ENCODE results near the gene KCNAB1. TPM values are rescaled to one million over a fixed set of nuclear protein-coding genes. Genes with fewer than 3 reads are reported as not detected.

The KCNAB1 gene
- total RNA-seq, 1 experiment from 2014 or later: not detected

DNA sequence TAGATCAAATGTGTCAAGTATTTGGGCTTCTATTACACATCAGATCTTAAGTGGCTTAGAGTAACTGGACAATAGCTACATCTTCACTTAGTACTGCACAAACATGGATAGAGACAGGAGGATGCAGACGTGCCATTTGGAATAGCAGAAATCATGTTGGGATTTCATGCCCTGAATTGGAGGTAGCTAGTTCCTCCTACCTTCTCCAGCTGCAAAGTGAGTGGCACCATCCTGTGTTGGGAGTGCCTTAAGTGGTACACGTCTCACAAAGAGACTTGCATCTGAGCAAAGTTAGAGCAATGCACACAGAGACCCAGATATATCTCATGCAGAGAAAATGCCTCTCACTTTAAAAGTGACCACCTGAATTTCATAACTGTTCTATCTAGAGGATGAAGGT lies 298.1 kb downstream of the KCNAB1 start:
- BruUV-seq (replicated peaks): no TSS peak
- ChIA-PET POLR2A (ENCODE audit: low non-redundant PET) (no interaction called here), CTCF (no interaction called here)
- DNase-seq (ENCODE audit: low spot score): no peak
- Histone ChIP-seq H3K27me3 (replicated peaks; ENCODE audit: insufficient read depth, low read depth, low read length, poor library complexity) (no peaks in the 10 kb centered on the region), H3K9me3 (ENCODE audit: low read depth, low read length, poor library complexity, severe bottlenecking) (no peaks in the 10 kb centered on the region), H3K27ac (ENCODE audit: low read depth, low read length, poor library complexity, severe bottlenecking) (no peak overlapping the region), H3K4me3 (ENCODE audit: low read depth, low read length, poor library complexity, severe bottlenecking) (no peak overlapping the region), H3K36me3 (ENCODE audit: insufficient read depth, low read length, poor library complexity, severe bottlenecking) (no peaks in the 10 kb centered on the region), H3K4me1 (ENCODE audit: insufficient read depth, low read length, poor library complexity, severe bottlenecking) (no peaks in the 10 kb centered on the region)
- intact Hi-C loops (cut with micrococcal nuclease; ENCODE audit: unreplicated experiment): no loop called here
- TF ChIP-seq EZH2 (IDR thresholded peaks at IDR 0.05; ENCODE audit: borderline replicate concordance, low read depth, low read length, poor library complexity, severe bottlenecking) (no peak), CTCF (conservative IDR thresholded peaks at IDR 0.05; ENCODE audit: low read depth, low read length) (no peak)

- ChIA-PET CTCF (no interaction called here), POLR2A (ENCODE audit: low non-redundant PET) (no interaction called here)
- H3K27me3 ChIP-seq (replicated peaks; ENCODE audit: insufficient read depth, low read depth, low read length, poor library complexity): no peaks in the 10 kb centered on the region
- no peak overlapping the region for H3K27ac ChIP-seq (ENCODE audit: low read depth, low read length, poor library complexity, severe bottlenecking)
- H3K9me3 ChIP-seq (ENCODE audit: low read depth, low read length, poor library complexity, severe bottlenecking): no peaks in the 10 kb centered on the region
- no peak overlapping the region for H3K4me3 ChIP-seq (ENCODE audit: low read depth, low read length, poor library complexity, severe bottlenecking)
- intact Hi-C loops (cut with micrococcal nuclease; ENCODE audit: unreplicated experiment): no loop called here
- no peaks in the 10 kb centered on the region for H3K4me1 ChIP-seq (ENCODE audit: insufficient read depth, low read length, poor library complexity, severe bottlenecking)
- no peak for TF ChIP-seq CTCF (conservative IDR thresholded peaks at IDR 0.05; ENCODE audit: low read depth, low read length)
- TF ChIP-seq EZH2 (IDR thresholded peaks at IDR 0.05; ENCODE audit: borderline replicate concordance, low read depth, low read length, poor library complexity, severe bottlenecking): no peak
- no TSS peak for BruUV-seq (replicated peaks)
- DNase-seq (ENCODE audit: low spot score): no peak
- H3K36me3 ChIP-seq (ENCODE audit: insufficient read depth, low read length, poor library complexity, severe bottlenecking): no peaks in the 10 kb centered on the region
These were observed 301.2 kb downstream of the KCNAB1 start for GRCh38 chr3:156421534-156421933.

DNA sequence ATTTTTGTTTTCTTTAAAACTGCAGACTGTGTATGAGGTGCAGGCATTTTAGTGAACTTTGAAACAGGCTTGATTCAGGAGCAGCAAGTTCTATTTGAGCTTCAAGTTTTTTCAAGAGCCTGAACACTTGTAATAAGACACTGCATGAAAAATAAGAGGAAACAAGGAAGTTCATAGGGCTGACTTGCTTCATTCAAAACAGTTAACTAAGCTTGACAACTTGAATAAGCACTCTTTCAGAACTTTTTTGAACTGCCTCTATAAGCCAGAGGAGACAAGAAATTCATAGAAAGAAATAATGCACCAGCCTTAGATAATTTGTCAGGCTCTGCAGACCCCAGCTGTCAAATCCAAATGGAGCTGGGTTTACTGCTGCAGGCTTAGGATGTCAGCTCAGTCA lies 304.4 kb downstream of the KCNAB1 start:
- ChIA-PET CTCF (no interaction called here), POLR2A (ENCODE audit: low non-redundant PET) (interaction anchor here (0.5 kb wide), 1 partner anchor 181 kb away, joined by 3 read pairs; no protein-coding TSS in a partner anchor)
- Histone ChIP-seq H3K4me3 (ENCODE audit: low read depth, low read length, poor library complexity, severe bottlenecking) (no peak overlapping the region), H3K9me3 (ENCODE audit: low read depth, low read length, poor library complexity, severe bottlenecking) (no peaks in the 10 kb centered on the region), H3K27ac (ENCODE audit: low read depth, low read length, poor library complexity, severe bottlenecking) (no peak overlapping the region), H3K27me3 (replicated peaks; ENCODE audit: insufficient read depth, low read depth, low read length, poor library complexity) (no peaks in the 10 kb centered on the region), H3K36me3 (ENCODE audit: insufficient read depth, low read length, poor library complexity, severe bottlenecking) (no peaks in the 10 kb centered on the region), H3K4me1 (ENCODE audit: insufficient read depth, low read length, poor library complexity, severe bottlenecking) (no peaks in the 10 kb centered on the region)
- BruUV-seq (replicated peaks): no TSS peak
- intact Hi-C loops (cut with micrococcal nuclease; ENCODE audit: unreplicated experiment): no loop called here
- DNase-seq (ENCODE audit: low spot score): no peak
- TF ChIP-seq CTCF (conservative IDR thresholded peaks at IDR 0.05; ENCODE audit: low read depth, low read length) (no peak), EZH2 (IDR thresholded peaks at IDR 0.05; ENCODE audit: borderline replicate concordance, low read depth, low read length, poor library complexity, severe bottlenecking) (no peak)
